GM18873 (cell line): ENCODE measurements around the gene PTPRO.

ENCODE experiments used
- ATAC-seq: cut with Tn5 transposase; IDR thresholded peaks from one replicate; pipeline ENCODE4 v1.9.1; 2021; ENCODE audit warnings: mild to moderate bottlenecking, moderate library complexity, moderate number of reproducible peaks; ENCODE audit not compliant: unreplicated experiment, low FRiP score

PTPRO gene

DNA sequence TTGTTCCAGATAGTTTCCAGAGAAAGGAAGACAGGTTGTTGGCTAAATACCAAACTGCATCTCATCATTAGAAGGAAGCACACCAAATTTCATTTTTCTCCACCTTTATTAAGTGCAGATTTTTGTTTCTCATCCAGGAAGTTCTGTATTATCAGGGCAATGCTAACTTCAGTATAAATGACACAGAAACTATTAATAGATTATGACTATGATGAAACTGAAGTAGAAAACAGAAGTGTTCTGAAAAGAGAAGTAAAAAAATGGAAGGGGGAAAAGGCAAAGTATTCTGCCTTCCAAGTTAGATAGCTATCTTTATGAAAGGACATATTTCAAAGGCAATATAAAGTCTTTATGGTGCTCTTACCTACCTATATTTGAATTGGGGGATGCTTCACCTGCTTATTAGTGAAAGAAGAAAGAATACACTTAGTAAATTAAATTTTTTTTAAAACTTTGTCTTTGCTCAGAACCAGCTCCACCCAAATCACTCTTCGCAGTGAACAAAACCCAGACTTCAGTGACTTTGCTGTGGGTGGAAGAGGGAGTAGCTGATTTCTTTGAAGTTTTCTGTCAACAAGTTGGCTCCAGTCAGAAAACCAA is 223.9 kb downstream of the PTPRO start:
- peak; percentile 74 for ATAC-seq

- ATAC-seq, result no peak
Observed at GRCh38 chr12:15547063-15547462, 224.8 kb downstream of the PTPRO start.

DNA sequence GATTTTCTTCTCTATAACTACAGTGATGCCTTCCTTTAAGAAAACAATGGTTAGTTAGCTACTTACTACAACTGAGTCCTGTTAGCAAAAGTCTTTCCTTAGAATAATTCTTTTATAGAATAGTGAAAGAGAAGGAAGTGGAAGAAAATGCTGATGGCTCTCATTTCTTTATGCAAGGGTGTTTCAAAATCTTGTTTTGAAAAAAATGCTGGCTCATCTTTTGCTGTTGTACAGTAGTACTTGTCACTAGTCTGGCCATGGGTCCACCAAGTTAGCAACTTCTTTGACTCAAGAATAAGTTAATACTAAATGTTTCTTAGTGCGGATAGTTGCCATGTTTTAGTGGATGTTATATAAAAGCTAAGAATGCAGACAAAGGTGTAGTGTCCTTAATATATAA is 225.4 kb downstream of the PTPRO start:
- no peak for ATAC-seq

GRCh38 chr12:15550793-15551192 is 228.5 kb downstream of the PTPRO start:
- no peak for ATAC-seq

DNA sequence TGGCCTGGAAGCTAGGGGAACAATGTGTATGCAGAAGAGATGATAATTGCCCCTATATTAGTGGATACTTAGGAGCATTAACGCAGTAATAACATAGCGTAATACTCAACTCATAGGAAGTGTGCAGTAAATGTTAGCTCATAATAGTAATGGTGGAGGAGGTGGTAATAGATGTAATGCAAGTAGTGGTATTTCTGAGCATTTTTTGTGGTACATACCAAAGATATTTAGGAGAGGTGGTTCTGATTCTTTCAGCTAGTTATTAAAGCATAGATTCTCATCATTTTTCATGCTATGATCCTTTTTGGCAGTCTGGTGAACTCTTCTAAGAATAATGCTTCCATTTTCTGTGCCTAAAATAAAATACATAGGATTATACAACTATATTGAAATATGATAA is 233.1 kb downstream of the PTPRO start:
- no peak for ATAC-seq

GRCh38 chr12:15556411-15557102 is 234.2 kb downstream of the PTPRO start:
- ATAC-seq, result no peak

DNA sequence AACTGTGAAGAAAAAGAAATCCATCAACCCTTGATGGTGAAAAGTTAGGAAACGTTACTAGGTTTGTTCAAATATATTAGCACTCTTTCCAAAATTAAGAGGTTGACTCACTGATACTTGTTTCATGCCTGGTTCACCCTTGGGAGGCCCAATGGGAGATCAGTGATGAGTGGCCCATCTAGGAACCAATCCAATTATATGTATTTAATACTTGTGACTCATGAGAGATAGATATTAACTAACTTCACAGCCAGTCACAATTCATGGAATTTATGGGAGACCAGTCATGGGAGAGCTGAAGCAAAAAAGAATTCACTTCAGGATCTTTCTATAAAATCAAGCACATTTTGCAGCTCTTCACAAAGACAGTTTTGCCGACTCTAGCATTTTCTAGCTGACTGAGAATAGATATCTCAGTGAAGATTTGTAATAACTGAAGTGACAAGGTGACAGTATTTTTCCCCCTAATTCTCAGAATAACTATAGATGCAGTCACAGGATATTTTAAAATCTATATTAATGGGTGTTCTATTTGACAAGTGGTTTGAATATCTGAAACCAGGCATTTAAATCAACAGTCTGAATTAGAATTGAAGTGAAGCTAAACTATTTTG is 236.7 kb downstream of the PTPRO start:
- no peak for ATAC-seq

DNA sequence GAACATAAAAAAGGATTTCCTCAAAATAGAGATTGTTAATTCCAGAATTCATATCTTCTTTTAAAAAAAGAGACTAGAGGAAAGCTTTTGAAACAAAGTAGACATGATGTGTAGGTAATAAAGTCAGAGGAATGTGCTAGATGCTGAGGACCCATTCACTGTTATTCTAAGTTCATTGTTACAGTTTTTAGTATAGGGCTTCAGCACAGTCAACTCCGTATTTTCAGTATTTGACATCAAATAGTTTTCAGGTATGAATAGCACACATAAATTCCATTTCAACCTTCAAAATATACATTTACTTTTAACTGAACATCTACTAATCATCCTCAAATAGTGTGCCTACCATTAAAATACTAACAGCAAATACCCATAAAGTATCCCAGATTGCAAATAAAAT is 239.1 kb downstream of the PTPRO start:
- no peak for ATAC-seq

- ATAC-seq, result no peak
Observed at GRCh38 chr12:15562263-15562662, 240.0 kb downstream of the PTPRO start.

GRCh38 chr12:15563663-15564062 is 241.4 kb downstream of the PTPRO start:
- ATAC-seq, result no peak

DNA sequence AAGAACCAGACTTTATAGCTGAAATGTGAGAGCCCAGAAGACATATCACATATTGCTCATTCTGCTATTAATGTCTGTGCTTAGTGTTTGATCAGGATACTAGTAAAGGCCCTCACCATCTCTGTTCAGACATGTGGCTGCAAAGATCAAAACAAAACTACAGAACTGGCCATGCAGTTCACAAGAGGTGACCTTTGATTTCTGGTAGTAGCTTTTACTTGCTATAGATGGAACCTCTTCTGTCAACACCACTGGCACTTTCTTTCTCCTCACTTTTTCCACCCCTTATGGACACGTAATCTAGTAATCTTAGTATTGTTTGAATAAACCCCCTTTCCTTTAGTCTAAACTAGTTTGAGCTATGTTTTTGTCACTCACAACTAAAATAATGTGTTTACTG is 252.0 kb downstream of the PTPRO start:
- no peak for ATAC-seq

- no peak for ATAC-seq
Observed at GRCh38 chr12:15575671-15576541, 253.6 kb downstream of the PTPRO start.

DNA sequence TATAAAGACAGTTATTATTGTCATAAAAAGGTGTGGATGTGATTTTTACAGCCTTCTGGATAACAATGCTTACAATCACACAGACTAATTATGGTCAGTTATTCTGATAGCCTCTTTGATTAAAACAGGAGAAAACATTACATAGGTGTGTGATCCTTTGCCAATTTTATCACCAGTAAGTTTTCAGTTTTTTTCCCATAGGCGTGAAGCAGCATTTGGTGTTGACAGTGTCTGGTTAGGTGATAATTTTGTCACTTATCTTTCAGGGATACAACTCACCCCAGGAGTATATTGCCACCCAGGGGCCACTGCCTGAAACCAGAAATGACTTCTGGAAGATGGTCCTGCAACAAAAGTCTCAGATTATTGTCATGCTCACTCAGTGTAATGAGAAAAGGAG is 258.1 kb downstream of the PTPRO start:
- ATAC-seq, result no peak

- ATAC-seq, result no peak
Observed at GRCh38 chr12:15581006-15581405, 258.7 kb downstream of the PTPRO start.

DNA sequence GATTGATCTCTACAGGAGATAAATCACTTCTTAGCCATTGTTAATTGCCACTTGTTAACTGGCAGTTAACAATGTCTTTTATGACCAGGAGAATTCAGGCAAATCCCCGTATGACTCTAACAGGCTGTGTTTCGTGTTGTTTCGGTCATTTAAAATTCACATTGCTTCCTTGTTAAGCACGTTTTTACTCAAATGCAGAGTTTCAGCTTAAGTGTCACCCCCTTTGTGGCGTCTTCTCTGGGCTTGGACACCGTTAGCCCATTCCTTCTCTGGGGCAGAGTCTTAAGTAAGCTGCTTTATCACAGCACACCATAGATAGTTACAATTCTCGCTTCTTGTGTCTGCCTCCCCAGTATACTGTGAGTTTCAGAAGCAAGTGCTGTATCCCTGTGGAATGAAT is 261.5 kb downstream of the PTPRO start:
- ATAC-seq, result no peak

DNA sequence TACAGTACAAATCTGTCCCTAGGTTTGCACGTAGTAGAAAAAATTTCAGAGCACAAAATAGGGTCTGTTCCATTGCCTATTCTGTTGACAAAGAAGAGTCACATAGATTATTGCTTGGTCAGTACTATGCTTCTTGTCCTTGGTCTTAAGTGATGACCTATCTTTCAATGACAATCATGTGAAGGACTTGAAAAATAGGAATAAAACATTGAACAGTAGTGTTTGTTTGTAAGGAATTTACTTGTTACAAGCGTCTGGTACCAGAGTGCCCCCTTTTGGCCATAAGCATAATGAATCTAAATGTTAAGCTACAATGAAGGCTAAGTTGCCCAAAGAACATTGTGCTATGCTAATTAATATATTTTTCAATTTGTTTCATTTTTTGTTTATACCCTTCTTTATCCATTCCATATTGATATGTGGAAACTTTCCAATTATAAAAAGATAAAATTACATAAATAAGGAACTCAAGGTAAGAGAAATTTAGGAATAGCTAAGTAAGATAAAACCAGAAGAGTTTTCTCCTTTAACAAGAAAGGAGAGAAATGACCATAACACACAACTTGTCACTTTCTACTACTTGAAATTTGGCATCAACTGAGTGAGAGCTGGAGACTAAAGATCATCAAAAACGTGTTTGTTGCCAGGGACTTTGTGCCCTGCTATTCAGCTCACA is 262.2 kb downstream of the PTPRO start:
- no peak for ATAC-seq

DNA sequence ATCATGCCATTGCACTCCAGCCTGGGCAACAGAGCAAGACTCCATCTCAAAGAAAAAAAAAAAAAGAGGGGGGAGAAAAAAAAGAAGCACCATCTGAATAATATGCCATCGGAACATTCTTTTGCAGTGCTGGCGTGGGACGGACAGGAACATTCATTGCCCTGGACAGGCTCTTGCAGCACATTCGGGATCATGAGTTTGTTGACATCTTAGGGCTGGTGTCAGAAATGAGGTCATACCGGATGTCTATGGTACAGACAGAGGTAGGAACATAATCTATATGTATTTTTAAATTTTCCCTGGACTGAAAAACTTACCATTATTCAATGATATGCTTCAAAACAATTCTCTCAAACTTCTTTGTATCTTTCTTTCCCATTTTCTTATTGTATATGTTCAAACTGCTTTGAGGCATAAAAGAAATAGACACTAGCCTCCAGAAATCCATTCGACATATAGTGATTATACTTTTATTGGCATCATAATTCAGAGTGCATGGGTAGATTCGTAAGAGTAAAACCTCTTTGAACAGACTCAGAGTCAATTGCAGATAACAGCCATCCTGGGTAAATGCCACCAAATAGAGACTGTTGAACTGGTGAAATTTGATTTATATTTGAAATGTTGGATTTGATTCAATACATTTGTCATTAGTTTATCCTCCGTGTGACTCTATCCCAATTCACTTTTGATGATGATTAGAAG is 267.2 kb downstream of the PTPRO start:
- ATAC-seq, result no peak

- peak; percentile 86 for ATAC-seq
Observed at GRCh38 chr12:15590180-15590826, 268.0 kb downstream of the PTPRO start.

GRCh38 chr12:15591811-15592210 is 269.5 kb downstream of the PTPRO start:
- ATAC-seq, result no peak
